ENCODE results near the gene NF2. TPM values are rescaled to one million over a fixed set of nuclear protein-coding genes. Genes with fewer than 3 reads are reported as not detected.

Gene NF2
- total RNA-seq, 1 experiment from 2014 or later: 50.9 TPM

- H3K56ac ChIP-seq (ENCODE audit: insufficient read length, low read depth, low read length): no peak overlapping the region
- H3K4me2 ChIP-seq (ENCODE audit: insufficient read depth, insufficient read length, low read length): no peak overlapping the region
- H3K9ac ChIP-seq (ENCODE audit: extremely low read depth, insufficient read length, low read length): no peak overlapping the region
- H3K79me2 ChIP-seq (ENCODE audit: insufficient read depth, low read length): no peaks in the 10 kb centered on the region
- no CpG with 5 or more reads among the region's 6 CpGs for WGBS (ENCODE audit: extremely low coverage, insufficient read length, low lambda C conversion rate)
- no peak overlapping the region for H4K91ac ChIP-seq (ENCODE audit: insufficient read length, low read depth, low read length)
- H3K23ac ChIP-seq (ENCODE audit: insufficient read length, low read depth, low read length): no peak overlapping the region
- no peak overlapping the region for H3K14ac ChIP-seq (ENCODE audit: insufficient read depth, low read length)
- H3T11ph ChIP-seq (ENCODE audit: low read length): no peak overlapping the region
- H4K20me1 ChIP-seq (ENCODE audit: control insufficient read depth, insufficient read depth, insufficient read length): no peaks in the 10 kb centered on the region
- H4K5ac ChIP-seq (ENCODE audit: insufficient read length, low read depth, low read length): no peak overlapping the region
- no peaks in the 10 kb centered on the region for H3K9me3 ChIP-seq (ENCODE audit: control insufficient read depth, low read depth, low read length)
- H2BK15ac ChIP-seq (ENCODE audit: low read depth, low read length): no peak overlapping the region
- no peak overlapping the region for H2BK120ac ChIP-seq (ENCODE audit: low read depth, low read length, poor library complexity, severe bottlenecking)
- peaks cover 3% of the 10 kb centered on the region; the same call in 1 of the 2 replicates for H3K27me3 ChIP-seq (ENCODE audit: insufficient read depth, low read length)
- H3K9me3 Mint-ChIP-seq: no peaks in the 10 kb centered on the region
- no peak for DNase-seq
- H2AK5ac ChIP-seq (ENCODE audit: insufficient read length, low read length): no peak overlapping the region
- H3K27ac Mint-ChIP-seq: no peak overlapping the region
- H3K36me3 Mint-ChIP-seq (ENCODE audit: insufficient read depth in 1 of 3, low read depth in 3 of 3): peaks cover 46 to 86% (median 84%) of the 10 kb centered on the region in 3 experiments; a peak in 6 of 7 replicates
- no peaks in the 10 kb centered on the region for H3K4me1 ChIP-seq (ENCODE audit: insufficient read depth, low read length)
- no peak overlapping the region for H3K27ac ChIP-seq (ENCODE audit: insufficient read length, low read depth, low read length)
- TF ChIP-seq, protein P1, sequence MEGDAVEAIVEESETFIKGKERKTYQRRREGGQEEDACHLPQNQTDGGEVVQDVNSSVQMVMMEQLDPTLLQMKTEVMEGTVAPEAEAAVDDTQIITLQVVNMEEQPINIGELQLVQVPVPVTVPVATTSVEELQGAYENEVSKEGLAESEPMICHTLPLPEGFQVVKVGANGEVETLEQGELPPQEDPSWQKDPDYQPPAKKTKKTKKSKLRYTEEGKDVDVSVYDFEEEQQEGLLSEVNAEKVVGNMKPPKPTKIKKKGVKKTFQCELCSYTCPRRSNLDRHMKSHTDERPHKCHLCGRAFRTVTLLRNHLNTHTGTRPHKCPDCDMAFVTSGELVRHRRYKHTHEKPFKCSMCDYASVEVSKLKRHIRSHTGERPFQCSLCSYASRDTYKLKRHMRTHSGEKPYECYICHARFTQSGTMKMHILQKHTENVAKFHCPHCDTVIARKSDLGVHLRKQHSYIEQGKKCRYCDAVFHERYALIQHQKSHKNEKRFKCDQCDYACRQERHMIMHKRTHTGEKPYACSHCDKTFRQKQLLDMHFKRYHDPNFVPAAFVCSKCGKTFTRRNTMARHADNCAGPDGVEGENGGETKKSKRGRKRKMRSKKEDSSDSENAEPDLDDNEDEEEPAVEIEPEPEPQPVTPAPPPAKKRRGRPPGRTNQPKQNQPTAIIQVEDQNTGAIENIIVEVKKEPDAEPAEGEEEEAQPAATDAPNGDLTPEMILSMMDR (conservative IDR thresholded peaks at IDR 0.05): no peak
- no peaks in the 10 kb centered on the region; the same call in 1 of the 2 replicates for H3K27me3 Mint-ChIP-seq (ENCODE audit: low read depth)
- no peaks in the 10 kb centered on the region for H3K79me1 ChIP-seq (ENCODE audit: insufficient read depth, low read depth, low read length, poor library complexity, severe bottlenecking)
- H3K4ac ChIP-seq (ENCODE audit: low read depth, low read length): no peak overlapping the region
- no peaks in the 10 kb centered on the region for H3K4me1 Mint-ChIP-seq
- no peak overlapping the region for H2AFZ ChIP-seq (ENCODE audit: low read length)
- H3K18ac ChIP-seq (ENCODE audit: insufficient read length, low read depth, low read length): no peak overlapping the region
- no peak overlapping the region for H2BK5ac ChIP-seq (ENCODE audit: insufficient read length, low read length)
- H2BK12ac ChIP-seq (ENCODE audit: insufficient read length, low read depth, low read length): no peak overlapping the region
- no peak overlapping the region for H4K8ac ChIP-seq (replicated peaks; ENCODE audit: insufficient read length, low read depth, low read length)
- no peaks in the 10 kb centered on the region for H3K23me2 ChIP-seq (ENCODE audit: insufficient read length, low read depth, low read length, poor library complexity, severe bottlenecking)
- no peak overlapping the region for H3K4me3 Mint-ChIP-seq
- H2BK20ac ChIP-seq (ENCODE audit: low read depth, low read length, poor library complexity, severe bottlenecking): no peak overlapping the region
Observed at GRCh38 chr22:29559030-29559429, 44.4 kb upstream of the NF2 start.

Measured in H9 (cell line).